ENCODE results near the gene KRT9.

DNA sequence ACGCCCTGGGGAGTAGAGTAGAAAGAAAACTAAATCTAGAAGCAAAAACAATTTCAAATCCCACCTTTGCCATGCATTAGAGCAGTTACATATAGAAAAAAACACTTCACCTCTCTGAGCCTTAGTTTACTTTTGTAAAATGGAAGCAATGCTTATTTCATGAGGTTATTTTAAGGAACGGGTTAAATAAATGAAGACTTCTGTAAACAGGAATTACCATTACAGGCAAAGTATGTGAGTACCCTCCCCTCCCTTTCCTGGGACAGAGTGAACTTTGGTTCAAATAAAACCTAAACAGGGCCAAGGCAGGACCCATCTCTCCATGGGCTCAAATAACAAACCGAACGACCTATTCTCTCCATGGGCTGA lies 48.6 kb downstream of the KRT9 start:
- TF ChIP-seq TARDBP (IDR thresholded peaks at IDR 0.05) (no peak), BHLHE40 (IDR thresholded peaks at IDR 0.05; ENCODE audit: borderline replicate concordance) (no peak), LEF1 (IDR thresholded peaks at IDR 0.05; ENCODE audit: borderline replicate concordance) (no peak)

Measured in HEK293T (cell line).